IPS-20b (cell line): Measurements from ENCODE around the gene FAM120B.

ENCODE experiments used
- H3K27ac ChIP-seq: one replicate; pipeline ENCODE4 v1.5.1; 2013; ENCODE audit warnings: low read length
- H3K27me3 ChIP-seq: 2 replicates; pipeline ENCODE4 v1.6.1; 2013; ENCODE audit warnings: mild to moderate bottlenecking, low read length, inconsistent platforms; ENCODE audit not compliant: insufficient read depth
- H3K36me3 ChIP-seq: 2 replicates; pipeline ENCODE4 v1.6.1; 2013; ENCODE audit warnings: low read depth, mild to moderate bottlenecking, inconsistent platforms, low read length, moderate library complexity; ENCODE audit not compliant: insufficient read depth
- H3K4me1 ChIP-seq: 2 replicates; pipeline ENCODE4 v1.6.1; 2013; ENCODE audit warnings: mild to moderate bottlenecking, control low read depth, inconsistent platforms, low read length, moderate library complexity; ENCODE audit not compliant: insufficient read depth
- H3K4me3 ChIP-seq: 2 replicates; pipeline ENCODE4 v1.5.1; 2013; ENCODE audit warnings: mild to moderate bottlenecking, low read length, inconsistent platforms
- H3K9ac ChIP-seq: 2 replicates; pipeline ENCODE4 v1.6.1; 2013; ENCODE audit warnings: low read depth, mild to moderate bottlenecking, inconsistent platforms, low read length, moderate library complexity
- H3K9me3 ChIP-seq: 2 replicates; pipeline ENCODE4 v1.6.1; 2013; ENCODE audit warnings: mild to moderate bottlenecking, low read depth, low read length, inconsistent platforms; ENCODE audit not compliant: insufficient read depth

The FAM120B gene

GRCh38 chr6:170436209-170436809 lies 129.8 kb downstream of the FAM120B start:
- no peak overlapping the region for H3K27ac ChIP-seq
- H3K27me3 ChIP-seq: no peaks in the 10 kb centered on the region
- no peaks in the 10 kb centered on the region for H3K9me3 ChIP-seq
- no peaks in the 10 kb centered on the region for H3K36me3 ChIP-seq
- H3K4me3 ChIP-seq: no peak overlapping the region
- no peak overlapping the region for H3K9ac ChIP-seq
- 0 out of 2 replicates have a peak, but pooled peaks cover 2% of the 10 kb centered on the region for H3K4me1 ChIP-seq

- H3K9ac ChIP-seq: no peak overlapping the region
Measured at GRCh38 chr6:170437719-170438401, 131.3 kb downstream of the FAM120B start.

GRCh38 chr6:170438402-170438753 lies 131.8 kb downstream of the FAM120B start:
- no peak overlapping the region for H3K27ac ChIP-seq
- H3K4me3 ChIP-seq: no peak overlapping the region; the same call in 1 of the 2 replicates
- 0 out of 2 replicates have a peak, but pooled peaks cover 2% of the 10 kb centered on the region for H3K4me1 ChIP-seq
- H3K36me3 ChIP-seq: no peaks in the 10 kb centered on the region
- no peaks in the 10 kb centered on the region for H3K27me3 ChIP-seq
- no peaks in the 10 kb centered on the region for H3K9me3 ChIP-seq
- no peak overlapping the region for H3K9ac ChIP-seq

More at GRCh38 chr6:170437719-170438401, 131.3 kb downstream of the FAM120B start:
- H3K27ac ChIP-seq: no peak overlapping the region
- no peaks in the 10 kb centered on the region for H3K9me3 ChIP-seq
- no peaks in the 10 kb centered on the region for H3K36me3 ChIP-seq
- H3K27me3 ChIP-seq: no peaks in the 10 kb centered on the region
- H3K4me3 ChIP-seq: no peak overlapping the region; the same call in 1 of the 2 replicates
- 0 out of 2 replicates have a peak, but pooled peaks cover 2% of the 10 kb centered on the region for H3K4me1 ChIP-seq

GRCh38 chr6:170438861-170439260 lies 132.3 kb downstream of the FAM120B start:
- Histone ChIP-seq H3K4me1 (0 out of 2 replicates have a peak, but pooled peaks cover 2% of the 10 kb centered on the region), H3K9me3 (no peaks in the 10 kb centered on the region), H3K9ac (no peak overlapping the region), H3K4me3 (no peak overlapping the region), H3K27me3 (no peaks in the 10 kb centered on the region), H3K27ac (no peak overlapping the region), H3K36me3 (no peaks in the 10 kb centered on the region)

- 0 out of 2 replicates have a peak, but pooled peaks cover 2% of the 10 kb centered on the region for H3K4me1 ChIP-seq
- H3K27ac ChIP-seq: no peak overlapping the region
- H3K27me3 ChIP-seq: no peaks in the 10 kb centered on the region
- no peak overlapping the region for H3K9ac ChIP-seq
- no peak overlapping the region for H3K4me3 ChIP-seq
- no peaks in the 10 kb centered on the region for H3K9me3 ChIP-seq
- H3K36me3 ChIP-seq: no peaks in the 10 kb centered on the region
Measured at GRCh38 chr6:170439366-170440361, 133.1 kb downstream of the FAM120B start.

- Histone ChIP-seq H3K9me3 (no peaks in the 10 kb centered on the region), H3K36me3 (no peaks in the 10 kb centered on the region), H3K27ac (no peak overlapping the region), H3K4me3 (no peak overlapping the region), H3K9ac (no peak overlapping the region), H3K27me3 (no peaks in the 10 kb centered on the region), H3K4me1 (0 out of 2 replicates have a peak, but pooled peaks cover 2% of the 10 kb centered on the region)
Measured at GRCh38 chr6:170440437-170440836, 133.9 kb downstream of the FAM120B start.

GRCh38 chr6:170441316-170441715 lies 134.8 kb downstream of the FAM120B start:
- Histone ChIP-seq H3K4me1 (0 out of 2 replicates have a peak, but pooled peaks cover 2% of the 10 kb centered on the region), H3K36me3 (no peaks in the 10 kb centered on the region), H3K4me3 (no peak overlapping the region), H3K9me3 (no peaks in the 10 kb centered on the region), H3K27ac (no peak overlapping the region), H3K9ac (no peak overlapping the region), H3K27me3 (no peaks in the 10 kb centered on the region; the same call in 1 of the 2 replicates)

- Histone ChIP-seq H3K4me3 (no peak overlapping the region), H3K27me3 (no peaks in the 10 kb centered on the region; the same call in 1 of the 2 replicates), H3K9me3 (no peaks in the 10 kb centered on the region), H3K27ac (no peak overlapping the region), H3K36me3 (no peaks in the 10 kb centered on the region), H3K4me1 (0 out of 2 replicates have a peak, but pooled peaks cover 2% of the 10 kb centered on the region), H3K9ac (no peak overlapping the region)
Measured at GRCh38 chr6:170442596-170442995, 136.0 kb downstream of the FAM120B start.

GRCh38 chr6:170443151-170443662 lies 136.6 kb downstream of the FAM120B start:
- no peaks in the 10 kb centered on the region for H3K36me3 ChIP-seq
- no peaks in the 10 kb centered on the region; the same call in 1 of the 2 replicates for H3K27me3 ChIP-seq
- H3K27ac ChIP-seq: no peak overlapping the region
- H3K9me3 ChIP-seq: no peaks in the 10 kb centered on the region
- H3K4me1 ChIP-seq: no peaks in the 10 kb centered on the region
- no peak overlapping the region for H3K9ac ChIP-seq
- no peak overlapping the region for H3K4me3 ChIP-seq

- no peak overlapping the region for H3K4me3 ChIP-seq
- no peaks in the 10 kb centered on the region for H3K36me3 ChIP-seq
- no peaks in the 10 kb centered on the region; the same call in 1 of the 2 replicates for H3K27me3 ChIP-seq
- H3K4me1 ChIP-seq: no peaks in the 10 kb centered on the region
- H3K9me3 ChIP-seq: no peaks in the 10 kb centered on the region
- H3K27ac ChIP-seq: no peak overlapping the region
- H3K9ac ChIP-seq: no peak overlapping the region
Measured at GRCh38 chr6:170444056-170444591, 137.6 kb downstream of the FAM120B start.

- Histone ChIP-seq H3K4me3 (no peak overlapping the region), H3K27ac (no peak overlapping the region), H3K9ac (no peak overlapping the region), H3K4me1 (no peaks in the 10 kb centered on the region), H3K36me3 (no peaks in the 10 kb centered on the region), H3K27me3 (no peaks in the 10 kb centered on the region; the same call in 1 of the 2 replicates), H3K9me3 (no peaks in the 10 kb centered on the region)
Measured at GRCh38 chr6:170444811-170445211, 138.3 kb downstream of the FAM120B start.
